H1 (cell line): ENCODE data around the gene KCNJ2. TPM values are rescaled to one million over a fixed set of nuclear protein-coding genes. Genes with fewer than 3 reads are reported as not detected.

Experiments
- CTCF ChIA-PET: fragments of 300-600 bp; sonication (Branson Sonifier 250); formaldehyde crosslinking; loops from one replicate; lab custom pipeline; 2021; ENCODE audit not compliant: partially characterized antibody; lab: Charles Lee
- POLR2A ChIA-PET: fragments of 300-600 bp; sonication (Branson Sonifier 250); formaldehyde crosslinking; loops from one replicate; lab custom pipeline; 2021; ENCODE audit warnings: inconsistent platforms; ENCODE audit not compliant: partially characterized antibody; lab: Charles Lee
- DNase-seq, 2 experiments: peaks; one replicate each; pipeline versions ENCODE4 v3.0.0 to v3.0.0-alpha.2; 2010 to 2022; ENCODE audit warnings: low spot score in 2 of 2, low read depth in 1 of 2, mixed read lengths in 1 of 2
- FAIRE-seq: peaks from 2 replicates; lab custom pipeline; 2011; peaks lifted over from hg19 to GRCh38; lab: Jason Lieb, UNC
- H2AFZ ChIP-seq: 2 replicates; pipeline ENCODE4 v1.8.1; 2012; ENCODE audit warnings: low read length, inconsistent platforms
- H2AK5ac ChIP-seq: 2 replicates; pipeline ENCODE4 v1.6.1; 2013; ENCODE audit warnings: low read depth, low read length
- H2BK120ac ChIP-seq: replicated peaks from 2 replicates; pipeline ENCODE3; 2013; ENCODE audit warnings: low read depth, low read length, inconsistent platforms
- H2BK12ac ChIP-seq: 2 replicates; pipeline ENCODE4 v1.6.1; 2013; ENCODE audit warnings: low read depth, low read length
- H2BK15ac ChIP-seq: 2 replicates; pipeline ENCODE4 v1.6.1; 2013; ENCODE audit warnings: low read length
- H2BK20ac ChIP-seq: 2 replicates; pipeline ENCODE4 v1.6.1; 2013; ENCODE audit warnings: low read length
- H2BK5ac ChIP-seq: 2 replicates; pipeline ENCODE4 v1.6.1; 2013; ENCODE audit warnings: low read depth, low read length
- H3K14ac ChIP-seq: 2 replicates; pipeline ENCODE4 v1.6.1; 2013; ENCODE audit warnings: inconsistent platforms; ENCODE audit not compliant: insufficient read length
- H3K18ac ChIP-seq: 2 replicates; pipeline ENCODE4 v1.6.1; 2013; ENCODE audit warnings: low read length; ENCODE audit errors: extremely low read depth
- H3K23ac ChIP-seq: 2 replicates; pipeline ENCODE4 v1.6.1; 2013; ENCODE audit warnings: inconsistent platforms; ENCODE audit not compliant: insufficient read length
- H3K23me2 ChIP-seq: 2 replicates; pipeline ENCODE4 v1.6.1; 2013; ENCODE audit warnings: low read depth, low read length
- H3K27ac ChIP-seq: 2 replicates; pipeline ENCODE4 v1.6.1; 2011; ENCODE audit warnings: low read depth, low read length, inconsistent platforms
- H3K27me3 ChIP-seq, 4 experiments: replicated peaks in 1 of 4; 1 replicate in 1 of 4; 2 replicates in 3 of 4; pipeline versions ENCODE4 v1.6.1 to v1.8.1; 2011 to 2013; ENCODE audit warnings: low read length in 3 of 4, mild to moderate bottlenecking in 3 of 4, inconsistent platforms in 2 of 4, mixed read lengths in 2 of 4, moderate library complexity in 1 of 4; ENCODE audit not compliant: control insufficient read depth in 3 of 4, insufficient read depth in 3 of 4; ENCODE audit errors: extremely low read depth in 1 of 4
- H3K36me3 ChIP-seq, 4 experiments: 2 replicates each; pipeline versions ENCODE4 v1.6.1 to v1.8.1; 2011 to 2013; ENCODE audit warnings: mild to moderate bottlenecking in 4 of 4, low read length in 3 of 4, moderate library complexity in 2 of 4, control low read depth in 1 of 4, inconsistent platforms in 1 of 4; ENCODE audit not compliant: insufficient read depth in 4 of 4, control insufficient read depth in 2 of 4
- H3K4ac ChIP-seq: replicated peaks from 2 replicates; pipeline ENCODE3; 2013; ENCODE audit warnings: low read length, low read depth, mixed read lengths, inconsistent platforms; ENCODE audit not compliant: insufficient read length
- H3K4me1 ChIP-seq, 4 experiments: replicated peaks in 1 of 4; 1 replicate in 1 of 4; 2 replicates in 3 of 4; pipeline versions ENCODE4 v1.6.1 to v1.8.1; 2011 to 2013; ENCODE audit warnings: low read length in 3 of 4, inconsistent platforms in 2 of 4, mixed read lengths in 1 of 4; ENCODE audit not compliant: insufficient read depth in 4 of 4, control insufficient read depth in 3 of 4
- H3K4me2 ChIP-seq, 2 experiments: 2 replicates each; pipeline versions ENCODE4 v1.6.1 to v1.8.1; 2011 to 2013; ENCODE audit warnings: low read depth in 2 of 2, low read length in 2 of 2, control low read depth in 1 of 2, inconsistent platforms in 1 of 2, mild to moderate bottlenecking in 1 of 2; ENCODE audit not compliant: insufficient read depth in 1 of 2
- H3K4me3 ChIP-seq, 4 experiments: fragments of 200-600, 300-600 bp in 1 of 4; sonication (generic), shearing (Covaris generic), sonication (Bioruptor Twin) in 1 of 4; 2 replicates each; pipeline versions ENCODE4 v1.5.1 to v1.8.1; 2011 to 2016; ENCODE audit warnings: low read length in 4 of 4, low read depth in 3 of 4, control low read depth in 2 of 4, inconsistent platforms in 2 of 4, mild to moderate bottlenecking in 2 of 4, mixed read lengths in 1 of 4, moderate library complexity in 1 of 4; ENCODE audit not compliant: insufficient read depth in 2 of 4; ENCODE audit errors: extremely low read depth in 1 of 4
- H3K56ac ChIP-seq: replicated peaks from 2 replicates; pipeline ENCODE3; 2013; ENCODE audit warnings: low read depth, mild to moderate bottlenecking, mixed read lengths, low read length, inconsistent platforms; ENCODE audit not compliant: insufficient read length
- H3K79me1 ChIP-seq: 2 replicates; pipeline ENCODE4 v1.6.1; 2013; ENCODE audit warnings: low read depth, low read length, control low read depth
- H3K79me2 ChIP-seq, 2 experiments: 2 replicates each; pipeline versions ENCODE4 v1.6.1 to v1.8.1; 2012 to 2013; ENCODE audit warnings: low read length in 2 of 2, mild to moderate bottlenecking in 2 of 2, inconsistent platforms in 1 of 2; ENCODE audit not compliant: insufficient read depth in 2 of 2, control insufficient read depth in 1 of 2
- H3K9ac ChIP-seq, 4 experiments: replicated peaks in 1 of 4; 1 replicate in 1 of 4; 2 replicates in 3 of 4; pipeline versions ENCODE4 v1.6.1 to v1.8.1; 2011 to 2013; ENCODE audit warnings: low read depth in 3 of 4, low read length in 3 of 4, control low read depth in 2 of 4, mild to moderate bottlenecking in 2 of 4, moderate library complexity in 2 of 4, inconsistent platforms in 1 of 4; ENCODE audit errors: extremely low read depth in 1 of 4
- H3K9me3 ChIP-seq, 2 experiments: 2 replicates each; pipeline versions ENCODE4 v1.6.1 to v1.8.1; 2012 to 2013; ENCODE audit warnings: mild to moderate bottlenecking in 2 of 2, moderate library complexity in 2 of 2, control low read depth in 1 of 2, inconsistent platforms in 1 of 2, low read depth in 1 of 2, low read length in 1 of 2, mixed read lengths in 1 of 2; ENCODE audit not compliant: insufficient read depth in 2 of 2
- H4K20me1 ChIP-seq, 2 experiments: replicated peaks in 1 of 2; 2 replicates each; pipeline versions ENCODE3 to v1.8.1; 2011 to 2013; ENCODE audit warnings: inconsistent platforms in 2 of 2, low read length in 2 of 2, mild to moderate bottlenecking in 1 of 2; ENCODE audit not compliant: insufficient read depth in 2 of 2, control insufficient read depth in 1 of 2
- H4K5ac ChIP-seq: 2 replicates; pipeline ENCODE4 v1.6.1; 2013; ENCODE audit warnings: low read length, low read depth, mixed read lengths, inconsistent platforms; ENCODE audit not compliant: insufficient read length
- H4K8ac ChIP-seq: 2 replicates; pipeline ENCODE4 v1.8.0; 2013; ENCODE audit warnings: mild to moderate bottlenecking, moderate library complexity, low read length, inconsistent platforms; ENCODE audit not compliant: insufficient read depth; ENCODE audit errors: extremely low read depth
- H4K91ac ChIP-seq: replicated peaks from 2 replicates; pipeline ENCODE3; 2013; ENCODE audit warnings: low read length, mixed read lengths, inconsistent platforms; ENCODE audit not compliant: insufficient read length
- BRCA1 ChIP-seq: IDR thresholded peaks from 2 replicates; pipeline ENCODE4 v1.6.1; 2012; ENCODE audit warnings: low read depth, low read length, improper control_type of control experiment
- HDAC2 ChIP-seq, 2 experiments: fragments of 300-600 bp in 1 of 2; sonication (generic) in 1 of 2; IDR thresholded peaks; 2 replicates each; pipeline ENCODE4 v1.6.1; 2011 to 2012; ENCODE audit warnings: low read depth in 2 of 2, low read length in 2 of 2, mild to moderate bottlenecking in 2 of 2, moderate library complexity in 2 of 2, borderline replicate concordance in 1 of 2, inconsistent platforms in 1 of 2
- RFX5 ChIP-seq: IDR thresholded peaks from 2 replicates; pipeline ENCODE4 v1.6.1; 2011; ENCODE audit warnings: low read depth, low read length, improper control_type of control experiment, borderline replicate concordance
- SAP30 ChIP-seq: fragments of 300-600 bp; sonication (generic); IDR thresholded peaks from 2 replicates; pipeline ENCODE4 v1.7.1; 2012; ENCODE audit warnings: low read length, moderate library complexity, mild to moderate bottlenecking, inconsistent platforms; ENCODE audit not compliant: insufficient read depth, insufficient replicate concordance
- TAF7 ChIP-seq: optimal IDR thresholded peaks from 2 replicates; pipeline ENCODE3; 2011; ENCODE audit warnings: low read depth, mild to moderate bottlenecking, inconsistent platforms, low read length, moderate library complexity, borderline replicate concordance
- TEAD4 ChIP-seq: IDR thresholded peaks from 2 replicates; pipeline ENCODE4 v1.6.1; 2012; ENCODE audit warnings: low read depth, low read length, inconsistent platforms, mixed read lengths
- ZNF274 ChIP-seq: IDR thresholded peaks from 2 replicates; pipeline ENCODE4 v1.7.0; 2012; ENCODE audit warnings: low read length, borderline replicate concordance; ENCODE audit errors: extremely low read depth
- WGBS, 2 experiments: shearing (Covaris generic) in 1 of 2; methylation state at CpG; one replicate each; pipeline versions ENCODE4 v1.1.6 to v1.1.7; 2013 to 2015; ENCODE audit warnings: low lambda C conversion rate in 2 of 2, mixed read lengths in 2 of 2, inconsistent platforms in 1 of 2, low coverage in 1 of 2, missing lambda C conversion rate in 1 of 2; ENCODE audit not compliant: insufficient replicate concordance in 2 of 2, insufficient coverage in 1 of 2, insufficient read length in 1 of 2; ENCODE audit errors: extremely low coverage in 1 of 2, missing lambda C conversion rate in 1 of 2; 5-methylcytosine and 5-hydroxymethylcytosine counted together
- polyA plus RNA-seq, 7 experiments: library from polyadenylated mRNA; depleted of rRNA in 3 of 7; stranded (reverse) in 5 of 7; unstranded in 2 of 7; fragments of >200 nt in 5 of 7; fragments of 200-250 nt in 2 of 7; gene quantifications; 1 replicate in 5 of 7; 2 replicates in 1 of 7; 4 replicates in 1 of 7; pipeline versions ENCODE4 v1.2.1 to v1.2.3, GENCODE V29; 2011 to 2013; ENCODE audit warnings: missing spikeins in 2 of 7, mixed read lengths in 2 of 7
- total RNA-seq: library from RNA; stranded (reverse); fragmentation: NEBNext Ultra II Directional; extraction: Animal tissue kit (Norgen Biotek cat#: 25700); gene quantifications from 2 replicates; pipeline ENCODE4 v1.2.1, GENCODE V29; 2021

KCNJ2 gene
- total and polyA plus RNA-seq, 2 of the 8 experiments (the other 6 are each of a cell fraction or from before 2014, with no cell fraction given) = 0.23 to 0.76 TPM

DNA sequence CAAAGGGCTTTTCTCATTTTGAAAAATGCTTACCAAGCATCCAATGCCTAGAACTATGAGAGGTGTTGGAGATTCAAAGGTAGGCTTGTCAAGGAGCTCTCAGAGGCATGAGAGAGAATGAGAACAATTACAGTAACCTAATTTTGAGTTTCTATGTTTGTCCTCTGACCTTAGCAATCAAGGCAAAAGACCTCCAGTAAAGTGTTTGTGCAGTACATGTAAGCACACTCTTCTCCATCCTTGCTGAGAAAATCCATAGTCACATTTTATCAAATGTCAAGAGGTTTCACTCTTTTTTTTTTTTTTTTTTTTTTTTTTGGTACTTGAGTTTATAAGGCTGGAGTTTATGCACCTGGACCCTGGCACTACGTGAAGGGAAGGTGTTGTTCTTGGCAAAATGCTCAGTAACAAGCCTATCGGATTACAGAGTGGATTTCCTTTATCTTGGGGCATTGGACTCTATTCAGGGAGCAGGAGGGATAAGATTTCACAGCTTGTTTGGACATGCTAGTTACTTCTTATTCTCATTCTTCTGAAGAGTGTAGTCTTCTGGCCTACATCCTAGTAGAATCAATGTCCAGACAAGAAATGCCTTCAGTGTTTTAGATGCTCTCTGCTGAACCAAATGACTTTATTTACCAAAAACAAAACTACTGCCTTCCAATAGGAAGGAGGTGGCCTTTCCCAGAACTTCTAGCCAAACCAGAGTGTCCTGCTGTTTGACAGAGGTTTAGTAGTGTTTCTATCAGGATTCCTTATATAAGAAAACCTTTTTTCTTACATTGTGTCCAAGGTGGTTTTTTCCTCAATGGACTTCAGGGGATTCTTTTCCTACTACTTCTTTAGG, 21.9 kb downstream of the KCNJ2 start:
- no peak overlapping the region for H3K18ac ChIP-seq
- DNase-seq = no peak
- 0 out of 7 replicates have a peak, but pooled peaks cover 0 to 3% (median 0%) of the 10 kb centered on the region in 4 experiments for H3K4me1 ChIP-seq
- H3K23ac ChIP-seq = no peak overlapping the region
- FAIRE-seq = no peak
- WGBS, 2 experiments = 52% methylated on average over 2 of the region's 2 CpGs; no CpG with 5 or more reads in 1 of the 2 experiments
- peak overlapping the region; percentile 97; the same call in 1 of the 2 replicates for H2AFZ ChIP-seq
- H3K14ac ChIP-seq = no peak overlapping the region
- no peak overlapping the region for H2BK120ac ChIP-seq
- no peak overlapping the region for H2BK5ac ChIP-seq
- no peak overlapping the region for H3K4ac ChIP-seq
- no peaks in the 10 kb centered on the region for H3K36me3 ChIP-seq
- no peak overlapping the region for H4K8ac ChIP-seq
- H3K4me2 ChIP-seq = no peak overlapping the region
- H2BK12ac ChIP-seq = no peak overlapping the region
- no peak overlapping the region for H2AK5ac ChIP-seq
- no peak overlapping the region for H4K5ac ChIP-seq
- no peak overlapping the region for H2BK15ac ChIP-seq
- H4K91ac ChIP-seq = no peak overlapping the region
- no peaks in the 10 kb centered on the region for H3K9me3 ChIP-seq
- H3K79me1 ChIP-seq = no peaks in the 10 kb centered on the region
- H3K27ac ChIP-seq = no peak overlapping the region
- ChIA-PET POLR2A (no interaction called here), CTCF (no interaction called here)
- H3K9ac ChIP-seq = no peak overlapping the region
- H3K56ac ChIP-seq = no peak overlapping the region
- no peaks in the 10 kb centered on the region for H4K20me1 ChIP-seq
- H3K23me2 ChIP-seq = no peaks in the 10 kb centered on the region
- H3K27me3 ChIP-seq = no peaks in the 10 kb centered on the region
- TF ChIP-seq ZNF274 = no peak
- no peak for TF ChIP-seq BRCA1
- no peak for TF ChIP-seq HDAC2 (IDR thresholded peaks at IDR 0.05; ENCODE audit: borderline replicate concordance in 1 of 2, low read depth in 2 of 2, low read length in 2 of 2)
- TF ChIP-seq RFX5 = no peak
- no peak for TF ChIP-seq TEAD4
- no peak for TF ChIP-seq TAF7
- no peak for TF ChIP-seq SAP30
- no peaks in the 10 kb centered on the region for H3K79me2 ChIP-seq
- H2BK20ac ChIP-seq = no peak overlapping the region
- no peak overlapping the region for H3K4me3 ChIP-seq
